ENCODE data around the gene MAMDC2.

The MAMDC2 gene

GRCh38 chr9:70081120-70081495 is 37.5 kb downstream of the MAMDC2 start (continued):
- no peak for TF ChIP-seq CREB5 (CRISPR knock-in tag; IDR thresholded peaks at IDR 0.05; ENCODE audit: low read depth)
- no peak for TF ChIP-seq RARB (CRISPR knock-in tag; IDR thresholded peaks at IDR 0.05)
- no peak for TF ChIP-seq ZNF8 (CRISPR knock-in tag; IDR thresholded peaks at IDR 0.05)

- ATAC-seq = peak; percentile 31; the same call in 1 of the 3 replicates
- TF ChIP-seq RARB (CRISPR knock-in tag; IDR thresholded peaks at IDR 0.05) (no peak), TOX (CRISPR knock-in tag; IDR thresholded peaks at IDR 0.05; ENCODE audit: borderline replicate concordance) (no peak), ISL1 (CRISPR knock-in tag; IDR thresholded peaks at IDR 0.05) (no peak), PPARA (CRISPR knock-in tag; IDR thresholded peaks at IDR 0.05; ENCODE audit: borderline replicate concordance) (no peak), POU6F1 (CRISPR knock-in tag; IDR thresholded peaks at IDR 0.05; ENCODE audit: borderline replicate concordance, low read depth) (no peak), ZNF70 (CRISPR knock-in tag; IDR thresholded peaks at IDR 0.05) (no peak), ZC3H10 (CRISPR knock-in tag; IDR thresholded peaks at IDR 0.05) (no peak), TSHZ2 (CRISPR knock-in tag; IDR thresholded peaks at IDR 0.05) (no peak)
These were observed 39.8 kb downstream of the MAMDC2 start for GRCh38 chr9:70083429-70083828.

- TF ChIP-seq ZFP30 (CRISPR knock-in tag; IDR thresholded peaks at IDR 0.05) = no peak
- peak; percentile 54; the same call in 1 of the 2 replicates for TF ChIP-seq SNAI2 (CRISPR knock-in tag; IDR thresholded peaks at IDR 0.05)
- ATAC-seq = peak; percentile 62
These were observed 41.6 kb downstream of the MAMDC2 start for GRCh38 chr9:70085241-70085640.

GRCh38 chr9:70091103-70091502 is 47.5 kb downstream of the MAMDC2 start:
- no peak for TF ChIP-seq OSR1 (CRISPR knock-in tag; IDR thresholded peaks at IDR 0.05)
- no peak for TF ChIP-seq CREB5 (CRISPR knock-in tag; IDR thresholded peaks at IDR 0.05; ENCODE audit: low read depth)
- TF ChIP-seq TOX (CRISPR knock-in tag; IDR thresholded peaks at IDR 0.05; ENCODE audit: borderline replicate concordance) = no peak
- TF ChIP-seq RARB (CRISPR knock-in tag; IDR thresholded peaks at IDR 0.05) = no peak
- TF ChIP-seq CSRNP3 (CRISPR knock-in tag; IDR thresholded peaks at IDR 0.05) = no peak
- no peak for TF ChIP-seq ZFP3 (CRISPR knock-in tag; IDR thresholded peaks at IDR 0.05)
- no peak for TF ChIP-seq ZNF70 (CRISPR knock-in tag; IDR thresholded peaks at IDR 0.05)
- no peak for TF ChIP-seq PATZ1 (CRISPR knock-in tag; IDR thresholded peaks at IDR 0.05; ENCODE audit: borderline replicate concordance)
- no peak for TF ChIP-seq ESRRG (CRISPR knock-in tag; IDR thresholded peaks at IDR 0.05)
- TF ChIP-seq ARNTL (CRISPR knock-in tag; IDR thresholded peaks at IDR 0.05; ENCODE audit: borderline replicate concordance, low read depth) = no peak
- no peak for TF ChIP-seq POU6F1 (CRISPR knock-in tag; IDR thresholded peaks at IDR 0.05; ENCODE audit: borderline replicate concordance, low read depth)
- no peak for TF ChIP-seq BACH2 (CRISPR knock-in tag; IDR thresholded peaks at IDR 0.05; ENCODE audit: borderline replicate concordance)
- no peak for TF ChIP-seq SNAI2 (CRISPR knock-in tag; IDR thresholded peaks at IDR 0.05)
- no peak for TF ChIP-seq TSHZ2 (CRISPR knock-in tag; IDR thresholded peaks at IDR 0.05)
- no peak for TF ChIP-seq TCF4 (CRISPR knock-in tag; IDR thresholded peaks at IDR 0.05; ENCODE audit: borderline replicate concordance)
- no peak for TF ChIP-seq ZNF565 (CRISPR knock-in tag; conservative IDR thresholded peaks at IDR 0.05; ENCODE audit: low read depth)
- no peak for TF ChIP-seq ZC3H10 (CRISPR knock-in tag; IDR thresholded peaks at IDR 0.05)
- no peak for ATAC-seq

All from SK-N-SH treated with all-trans-retinoic acid at 6 μM for 48 hours (cell line).